NCI-H748 (cell line): ENCODE data around the gene CTCFL.

Experiments
- DNase-seq: peaks from one replicate; lab custom pipeline; 2025; ENCODE audit not compliant: unreplicated experiment; lab: John Stamatoyannopoulos, UW

CTCFL gene

DNA sequence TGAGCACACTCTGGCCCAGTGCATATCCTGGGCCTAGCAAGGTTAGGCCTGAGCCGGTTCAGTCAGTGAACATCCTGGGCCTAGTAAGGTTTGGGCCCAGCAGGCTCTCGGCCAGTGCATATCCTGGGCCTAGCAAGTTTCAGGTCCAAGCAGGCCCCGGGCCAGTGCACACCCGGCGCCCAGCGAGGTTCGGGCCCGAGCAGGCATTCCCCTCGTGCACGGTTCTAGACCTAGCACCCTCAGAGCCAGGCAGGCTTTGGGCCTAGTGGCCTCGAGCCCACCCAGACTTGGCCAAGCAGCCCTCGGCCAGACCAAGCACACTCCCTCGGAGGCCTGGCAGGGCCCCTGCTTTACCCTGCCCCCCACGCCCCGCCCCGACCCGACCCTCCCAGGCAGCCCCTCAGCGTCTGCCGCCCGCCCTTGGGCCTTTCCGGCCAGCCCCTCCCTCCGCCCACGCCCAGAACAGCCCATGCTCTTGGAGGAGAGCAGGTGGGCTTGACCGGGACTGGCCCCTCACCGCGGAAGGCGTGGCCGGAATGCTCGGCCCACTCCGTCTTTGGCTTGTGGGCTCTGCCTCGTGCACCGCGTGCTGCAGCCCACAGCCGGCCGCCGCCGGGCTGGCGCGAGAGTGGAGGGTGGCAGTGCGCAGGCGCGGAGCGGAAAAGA, at the start of gene CTCFL:
Gene CTCFL, minus strand, starts transcription at position 630 of the 666 bp plus-strand sequence. CDS start 935 bp downstream, outside the sequence.
- DNase-seq: no peak

- no peak for DNase-seq
Observed at GRCh38 chr20:57573894-57574293, 49.0 kb upstream of the CTCFL start.

- no peak for DNase-seq
Observed at GRCh38 chr20:57573242-57573641, 48.3 kb upstream of the CTCFL start.

GRCh38 chr20:57571782-57572416, 47.0 kb upstream of the CTCFL start:
- DNase-seq: no peak

GRCh38 chr20:57570920-57571319, 46.0 kb upstream of the CTCFL start:
- DNase-seq: peak; percentile 74

DNA sequence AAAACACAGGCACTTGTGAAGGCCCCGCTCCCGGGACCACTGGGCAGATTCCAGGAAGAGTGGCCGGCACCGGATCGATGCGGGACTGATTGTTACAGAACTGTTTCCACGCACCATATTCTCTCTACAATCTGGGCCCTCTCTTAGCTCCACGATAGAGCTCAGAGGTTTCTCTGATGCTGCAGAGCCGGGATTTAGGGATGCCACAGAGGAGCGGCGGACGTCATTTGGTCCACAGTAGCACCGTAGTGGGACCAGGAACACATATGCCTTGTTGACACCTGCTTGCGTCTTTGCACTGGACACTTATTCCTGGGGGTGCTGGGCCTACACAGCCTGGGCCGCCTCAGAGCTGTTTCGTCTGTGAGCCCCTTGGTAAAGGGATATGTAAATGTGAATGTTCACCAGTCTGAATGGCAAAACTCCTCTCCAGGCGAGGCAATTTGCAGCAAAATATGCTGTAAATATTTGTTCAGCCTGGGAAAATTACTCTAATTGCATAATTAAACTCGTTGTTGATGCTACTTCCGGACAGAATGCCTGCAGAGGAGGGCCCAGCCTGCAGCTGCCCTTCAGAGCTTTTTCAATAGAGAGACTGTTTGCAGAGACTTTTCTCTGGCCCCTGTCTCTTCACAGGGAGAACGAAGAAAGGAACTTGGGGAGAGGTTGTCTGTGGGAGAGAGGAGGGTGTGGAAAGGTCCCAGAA, 45.4 kb upstream of the CTCFL start:
- DNase-seq: peak; percentile 97

DNA sequence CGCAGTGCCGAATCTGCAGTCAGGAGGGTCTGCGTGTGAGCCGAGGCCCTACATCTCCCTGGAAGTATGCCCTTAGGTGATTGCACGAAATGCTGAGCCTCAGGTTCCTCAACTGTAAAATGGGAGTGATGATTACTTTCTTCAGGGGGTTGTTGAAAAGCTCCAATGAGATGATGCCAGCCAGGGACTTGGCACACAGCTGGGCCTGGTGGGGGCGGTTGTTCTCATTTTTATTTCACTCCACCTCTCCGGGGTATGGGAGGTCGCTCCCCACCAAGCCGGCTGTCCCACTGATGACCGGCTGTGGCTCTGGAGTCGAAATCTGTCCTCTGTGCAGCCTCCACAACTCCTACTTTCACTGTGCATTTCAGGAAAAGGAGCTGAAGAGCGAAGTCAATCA, 44.0 kb upstream of the CTCFL start:
- no peak for DNase-seq

- DNase-seq: peak; percentile 54
Observed at GRCh38 chr20:57568088-57568896, 43.4 kb upstream of the CTCFL start.

DNA sequence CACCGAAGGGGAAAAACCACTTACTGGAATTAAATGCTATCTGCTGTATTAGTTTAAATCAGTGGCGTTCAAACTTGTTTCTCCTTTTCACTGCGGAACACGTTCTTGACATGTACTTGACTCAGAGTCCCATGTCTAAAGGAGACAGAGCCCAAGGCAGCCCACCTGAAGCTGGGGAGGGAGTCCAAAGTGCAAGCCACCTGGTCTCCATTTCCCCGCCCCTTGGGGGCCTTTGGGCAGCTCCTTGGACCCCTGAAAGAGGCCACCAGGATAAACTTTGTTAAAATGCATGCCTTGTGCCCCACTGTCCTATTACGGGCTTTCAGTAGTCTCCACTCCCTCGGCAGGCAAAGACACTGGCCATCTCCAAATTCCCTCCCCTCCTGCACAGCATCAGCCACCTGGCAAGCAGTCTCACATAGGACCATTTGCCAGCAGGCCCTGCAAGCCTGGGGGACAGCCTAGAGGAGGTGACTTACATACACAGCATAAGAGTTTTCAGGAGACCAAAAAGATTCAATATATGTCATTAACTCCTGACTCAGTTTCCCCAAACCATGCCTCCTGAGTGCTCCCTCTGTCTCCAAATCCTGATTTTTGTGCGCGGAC, 42.6 kb upstream of the CTCFL start:
- no peak for DNase-seq

- DNase-seq: no peak
Observed at GRCh38 chr20:57566803-57567459, 42.0 kb upstream of the CTCFL start.

GRCh38 chr20:57566399-57566798, 41.5 kb upstream of the CTCFL start:
- no peak for DNase-seq

DNA sequence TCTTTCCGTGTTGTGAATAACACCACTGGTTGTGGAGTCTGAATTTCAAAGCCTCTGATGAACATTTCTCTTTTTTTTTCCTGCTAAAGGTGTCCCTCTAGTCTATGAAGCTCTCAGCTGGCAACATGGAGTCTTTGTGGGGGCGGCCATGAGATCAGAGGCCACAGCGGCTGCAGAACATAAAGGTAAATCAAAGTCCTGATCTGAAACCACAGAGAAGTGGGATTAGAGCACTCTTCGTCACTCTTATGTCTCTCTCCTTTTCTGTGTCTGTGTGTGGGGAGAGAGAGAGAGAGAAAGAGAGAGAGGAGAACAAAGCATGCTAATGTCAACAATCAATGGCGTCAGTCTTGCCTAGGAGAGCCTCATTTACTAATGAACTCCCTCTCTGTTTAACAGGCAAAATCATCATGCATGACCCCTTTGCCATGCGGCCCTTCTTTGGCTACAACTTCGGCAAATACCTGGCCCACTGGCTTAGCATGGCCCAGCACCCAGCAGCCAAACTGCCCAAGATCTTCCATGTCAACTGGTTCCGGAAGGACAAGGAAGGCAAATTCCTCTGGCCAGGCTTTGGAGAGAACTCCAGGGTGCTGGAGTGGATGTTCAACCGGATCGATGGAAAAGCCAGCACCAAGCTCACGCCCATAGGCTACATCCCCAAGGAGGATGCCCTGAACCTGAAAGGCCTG, 40.2 kb upstream of the CTCFL start:
- no peak for DNase-seq

GRCh38 chr20:57564180-57564802, 39.4 kb upstream of the CTCFL start:
- DNase-seq: no peak

- DNase-seq: no peak
Observed at GRCh38 chr20:57563522-57563921, 38.6 kb upstream of the CTCFL start.

GRCh38 chr20:57562541-57563465, 37.9 kb upstream of the CTCFL start:
- no peak for DNase-seq

DNA sequence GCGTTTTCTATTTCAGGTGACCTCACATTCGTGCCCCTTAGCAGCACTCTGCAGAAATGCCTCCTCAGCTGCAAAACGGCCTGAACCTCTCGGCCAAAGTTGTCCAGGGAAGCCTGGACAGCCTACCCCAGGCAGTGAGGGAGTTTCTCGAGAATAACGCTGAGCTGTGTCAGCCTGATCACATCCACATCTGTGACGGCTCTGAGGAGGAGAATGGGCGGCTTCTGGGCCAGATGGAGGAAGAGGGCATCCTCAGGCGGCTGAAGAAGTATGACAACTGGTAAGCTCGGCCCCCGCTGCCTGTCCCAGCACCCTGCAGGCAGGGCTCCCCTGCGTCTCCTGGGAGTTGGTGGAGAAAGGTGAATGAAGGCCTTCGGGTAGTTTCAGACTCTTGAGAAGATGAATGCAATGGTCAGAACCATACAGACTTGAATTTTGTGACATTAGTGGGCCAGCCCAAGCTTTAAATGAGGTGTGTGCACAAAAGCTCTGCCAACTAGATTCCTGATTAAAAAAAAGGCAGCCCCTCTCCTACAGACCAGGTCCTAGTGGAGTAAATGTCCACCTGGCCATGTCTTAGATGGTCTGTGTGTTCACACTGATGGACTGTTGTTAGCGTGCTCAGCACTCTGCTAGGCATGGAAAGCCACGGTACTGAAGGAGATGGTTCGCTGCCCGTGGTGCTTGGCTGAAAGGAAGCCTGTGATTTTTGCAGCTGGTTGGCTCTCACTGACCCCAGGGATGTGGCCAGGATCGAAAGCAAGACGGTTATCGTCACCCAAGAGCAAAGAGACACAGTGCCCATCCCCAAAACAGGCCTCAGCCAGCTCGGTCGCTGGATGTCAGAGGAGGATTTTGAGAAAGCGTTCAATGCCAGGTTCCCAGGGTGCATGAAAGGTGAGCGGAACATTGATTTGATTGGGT, 36.7 kb upstream of the CTCFL start:
- no peak for DNase-seq
